H1 (cell line): ENCODE results near the gene ACOT9. TPM values are rescaled to one million over a fixed set of nuclear protein-coding genes. Genes with fewer than 3 reads are reported as not detected.
"Not testable (repeated sequence)": the region's sequence is repeated elsewhere in the genome, so short reads cannot be mapped to it uniquely, and the experiment has no call there.

Experiments used
- CTCF ChIA-PET: fragments of 300-600 bp; sonication (Branson Sonifier 250); formaldehyde crosslinking; loops from one replicate; lab custom pipeline; 2021; ENCODE audit not compliant: partially characterized antibody; lab: Charles Lee
- POLR2A ChIA-PET: fragments of 300-600 bp; sonication (Branson Sonifier 250); formaldehyde crosslinking; loops from one replicate; lab custom pipeline; 2021; ENCODE audit warnings: inconsistent platforms; ENCODE audit not compliant: partially characterized antibody; lab: Charles Lee
- DNase-seq, 2 experiments: peaks; one replicate each; pipeline versions ENCODE4 v3.0.0 to v3.0.0-alpha.2; 2010 to 2022; ENCODE audit warnings: low spot score in 2 of 2, low read depth in 1 of 2, mixed read lengths in 1 of 2
- FAIRE-seq: peaks from 2 replicates; lab custom pipeline; 2011; peaks lifted over from hg19 to GRCh38; lab: Jason Lieb, UNC
- H2AFZ ChIP-seq: 2 replicates; pipeline ENCODE4 v1.8.1; 2012; ENCODE audit warnings: low read length, inconsistent platforms
- H2AK5ac ChIP-seq: 2 replicates; pipeline ENCODE4 v1.6.1; 2013; ENCODE audit warnings: low read depth, low read length
- H2BK120ac ChIP-seq: replicated peaks from 2 replicates; pipeline ENCODE3; 2013; ENCODE audit warnings: low read depth, low read length, inconsistent platforms
- H2BK12ac ChIP-seq: 2 replicates; pipeline ENCODE4 v1.6.1; 2013; ENCODE audit warnings: low read depth, low read length
- H2BK15ac ChIP-seq: 2 replicates; pipeline ENCODE4 v1.6.1; 2013; ENCODE audit warnings: low read length
- H2BK20ac ChIP-seq: 2 replicates; pipeline ENCODE4 v1.6.1; 2013; ENCODE audit warnings: low read length
- H2BK5ac ChIP-seq: 2 replicates; pipeline ENCODE4 v1.6.1; 2013; ENCODE audit warnings: low read depth, low read length
- H3K14ac ChIP-seq: 2 replicates; pipeline ENCODE4 v1.6.1; 2013; ENCODE audit warnings: inconsistent platforms; ENCODE audit not compliant: insufficient read length
- H3K18ac ChIP-seq: 2 replicates; pipeline ENCODE4 v1.6.1; 2013; ENCODE audit warnings: low read length; ENCODE audit errors: extremely low read depth
- H3K23ac ChIP-seq: 2 replicates; pipeline ENCODE4 v1.6.1; 2013; ENCODE audit warnings: inconsistent platforms; ENCODE audit not compliant: insufficient read length
- H3K23me2 ChIP-seq: 2 replicates; pipeline ENCODE4 v1.6.1; 2013; ENCODE audit warnings: low read depth, low read length
- H3K27ac ChIP-seq: 2 replicates; pipeline ENCODE4 v1.6.1; 2011; ENCODE audit warnings: low read depth, low read length, inconsistent platforms
- H3K27me3 ChIP-seq, 4 experiments: replicated peaks in 1 of 4; 1 replicate in 1 of 4; 2 replicates in 3 of 4; pipeline versions ENCODE4 v1.6.1 to v1.8.1; 2011 to 2013; ENCODE audit warnings: low read length in 3 of 4, mild to moderate bottlenecking in 3 of 4, inconsistent platforms in 2 of 4, mixed read lengths in 2 of 4, moderate library complexity in 1 of 4; ENCODE audit not compliant: control insufficient read depth in 3 of 4, insufficient read depth in 3 of 4; ENCODE audit errors: extremely low read depth in 1 of 4
- H3K36me3 ChIP-seq, 4 experiments: 2 replicates each; pipeline versions ENCODE4 v1.6.1 to v1.8.1; 2011 to 2013; ENCODE audit warnings: mild to moderate bottlenecking in 4 of 4, low read length in 3 of 4, moderate library complexity in 2 of 4, control low read depth in 1 of 4, inconsistent platforms in 1 of 4; ENCODE audit not compliant: insufficient read depth in 4 of 4, control insufficient read depth in 2 of 4
- H3K4ac ChIP-seq: replicated peaks from 2 replicates; pipeline ENCODE3; 2013; ENCODE audit warnings: low read length, low read depth, mixed read lengths, inconsistent platforms; ENCODE audit not compliant: insufficient read length
- H3K4me1 ChIP-seq, 4 experiments: replicated peaks in 1 of 4; 1 replicate in 1 of 4; 2 replicates in 3 of 4; pipeline versions ENCODE4 v1.6.1 to v1.8.1; 2011 to 2013; ENCODE audit warnings: low read length in 3 of 4, inconsistent platforms in 2 of 4, mixed read lengths in 1 of 4; ENCODE audit not compliant: insufficient read depth in 4 of 4, control insufficient read depth in 3 of 4
- H3K4me2 ChIP-seq, 2 experiments: 2 replicates each; pipeline versions ENCODE4 v1.6.1 to v1.8.1; 2011 to 2013; ENCODE audit warnings: low read depth in 2 of 2, low read length in 2 of 2, control low read depth in 1 of 2, inconsistent platforms in 1 of 2, mild to moderate bottlenecking in 1 of 2; ENCODE audit not compliant: insufficient read depth in 1 of 2
- H3K4me3 ChIP-seq, 4 experiments: fragments of 200-600, 300-600 bp in 1 of 4; sonication (generic), shearing (Covaris generic), sonication (Bioruptor Twin) in 1 of 4; 2 replicates each; pipeline versions ENCODE4 v1.5.1 to v1.8.1; 2011 to 2016; ENCODE audit warnings: low read length in 4 of 4, low read depth in 3 of 4, control low read depth in 2 of 4, inconsistent platforms in 2 of 4, mild to moderate bottlenecking in 2 of 4, mixed read lengths in 1 of 4, moderate library complexity in 1 of 4; ENCODE audit not compliant: insufficient read depth in 2 of 4; ENCODE audit errors: extremely low read depth in 1 of 4
- H3K56ac ChIP-seq: replicated peaks from 2 replicates; pipeline ENCODE3; 2013; ENCODE audit warnings: low read depth, mild to moderate bottlenecking, mixed read lengths, low read length, inconsistent platforms; ENCODE audit not compliant: insufficient read length
- H3K79me1 ChIP-seq: 2 replicates; pipeline ENCODE4 v1.6.1; 2013; ENCODE audit warnings: low read depth, low read length, control low read depth
- H3K79me2 ChIP-seq, 2 experiments: 2 replicates each; pipeline versions ENCODE4 v1.6.1 to v1.8.1; 2012 to 2013; ENCODE audit warnings: low read length in 2 of 2, mild to moderate bottlenecking in 2 of 2, inconsistent platforms in 1 of 2; ENCODE audit not compliant: insufficient read depth in 2 of 2, control insufficient read depth in 1 of 2
- H3K9ac ChIP-seq, 4 experiments: replicated peaks in 1 of 4; 1 replicate in 1 of 4; 2 replicates in 3 of 4; pipeline versions ENCODE4 v1.6.1 to v1.8.1; 2011 to 2013; ENCODE audit warnings: low read depth in 3 of 4, low read length in 3 of 4, control low read depth in 2 of 4, mild to moderate bottlenecking in 2 of 4, moderate library complexity in 2 of 4, inconsistent platforms in 1 of 4; ENCODE audit errors: extremely low read depth in 1 of 4
- H3K9me3 ChIP-seq, 2 experiments: 2 replicates each; pipeline versions ENCODE4 v1.6.1 to v1.8.1; 2012 to 2013; ENCODE audit warnings: mild to moderate bottlenecking in 2 of 2, moderate library complexity in 2 of 2, control low read depth in 1 of 2, inconsistent platforms in 1 of 2, low read depth in 1 of 2, low read length in 1 of 2, mixed read lengths in 1 of 2; ENCODE audit not compliant: insufficient read depth in 2 of 2
- H4K20me1 ChIP-seq, 2 experiments: replicated peaks in 1 of 2; 2 replicates each; pipeline versions ENCODE3 to v1.8.1; 2011 to 2013; ENCODE audit warnings: inconsistent platforms in 2 of 2, low read length in 2 of 2, mild to moderate bottlenecking in 1 of 2; ENCODE audit not compliant: insufficient read depth in 2 of 2, control insufficient read depth in 1 of 2
- H4K5ac ChIP-seq: 2 replicates; pipeline ENCODE4 v1.6.1; 2013; ENCODE audit warnings: low read length, low read depth, mixed read lengths, inconsistent platforms; ENCODE audit not compliant: insufficient read length
- H4K8ac ChIP-seq: 2 replicates; pipeline ENCODE4 v1.8.0; 2013; ENCODE audit warnings: mild to moderate bottlenecking, moderate library complexity, low read length, inconsistent platforms; ENCODE audit not compliant: insufficient read depth; ENCODE audit errors: extremely low read depth
- H4K91ac ChIP-seq: replicated peaks from 2 replicates; pipeline ENCODE3; 2013; ENCODE audit warnings: low read length, mixed read lengths, inconsistent platforms; ENCODE audit not compliant: insufficient read length
- ASH2L ChIP-seq: fragments of 200-600, 300-600 bp; sonication (generic); IDR thresholded peaks from one replicate; pipeline ENCODE4 v1.7.1; 2017; ENCODE audit warnings: low read length
- WGBS, 2 experiments: shearing (Covaris generic) in 1 of 2; methylation state at CpG; one replicate each; pipeline versions ENCODE4 v1.1.6 to v1.1.7; 2013 to 2015; ENCODE audit warnings: low lambda C conversion rate in 2 of 2, mixed read lengths in 2 of 2, inconsistent platforms in 1 of 2, low coverage in 1 of 2, missing lambda C conversion rate in 1 of 2; ENCODE audit not compliant: insufficient replicate concordance in 2 of 2, insufficient coverage in 1 of 2, insufficient read length in 1 of 2; ENCODE audit errors: extremely low coverage in 1 of 2, missing lambda C conversion rate in 1 of 2; 5-methylcytosine and 5-hydroxymethylcytosine counted together
- polyA plus RNA-seq, 7 experiments: library from polyadenylated mRNA; depleted of rRNA in 3 of 7; stranded (reverse) in 5 of 7; unstranded in 2 of 7; fragments of >200 nt in 5 of 7; fragments of 200-250 nt in 2 of 7; gene quantifications; 1 replicate in 5 of 7; 2 replicates in 1 of 7; 4 replicates in 1 of 7; pipeline versions ENCODE4 v1.2.1 to v1.2.3, GENCODE V29; 2011 to 2013; ENCODE audit warnings: missing spikeins in 2 of 7, mixed read lengths in 2 of 7
- total RNA-seq: library from RNA; stranded (reverse); fragmentation: NEBNext Ultra II Directional; extraction: Animal tissue kit (Norgen Biotek cat#: 25700); gene quantifications from 2 replicates; pipeline ENCODE4 v1.2.1, GENCODE V29; 2021

The ACOT9 gene
- total and polyA plus RNA-seq, 2 of the 8 experiments (the other 6 are each of a cell fraction or from before 2014, with no cell fraction given): 20.7 to 39.5 TPM

DNA sequence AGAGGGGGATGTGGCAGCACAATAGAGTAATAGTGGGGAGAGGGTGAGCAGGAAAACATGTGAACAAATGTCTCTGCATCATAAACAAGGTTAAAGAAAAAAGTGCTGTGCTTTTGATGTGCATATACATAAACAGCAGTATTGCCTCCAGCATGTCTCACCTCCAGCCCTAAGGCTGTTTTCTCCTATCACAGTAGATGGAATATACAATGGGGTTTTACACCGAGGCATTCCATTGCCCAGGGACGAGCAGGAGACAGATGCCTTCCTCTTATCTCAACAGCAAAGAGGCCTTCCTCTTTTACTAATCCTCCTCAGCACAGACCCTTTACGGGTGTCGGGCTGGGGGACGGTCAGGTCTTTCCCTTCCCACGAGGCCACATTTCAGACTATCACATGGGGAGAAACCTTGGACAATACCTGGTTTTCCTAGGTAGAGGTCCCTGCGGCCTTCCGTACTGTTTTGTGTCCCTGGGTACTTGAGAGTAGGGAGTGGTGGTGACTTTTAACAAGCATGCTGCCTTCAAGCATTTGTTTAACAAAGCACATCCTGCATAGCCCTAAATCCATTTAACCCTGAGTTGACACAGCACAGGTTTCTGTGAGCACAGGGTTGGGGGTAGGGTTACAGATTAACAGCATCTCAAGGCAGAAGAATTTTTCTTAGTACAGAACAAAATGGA, 82.9 kb downstream of the ACOT9 start:
- TF ChIP-seq ASH2L: peak; percentile 22
- TF ChIP-seq, all 59 proteins: peak for 1; not testable (repeated sequence) for 58
- H3K9me3 ChIP-seq, H3K56ac ChIP-seq, H4K8ac ChIP-seq, H3K9ac ChIP-seq, H2BK12ac ChIP-seq, H3K23ac ChIP-seq, FAIRE-seq, H4K5ac ChIP-seq, H4K91ac ChIP-seq, H3K14ac ChIP-seq, H2BK5ac ChIP-seq, POLR2A ChIA-PET, H2AFZ ChIP-seq, H2BK15ac ChIP-seq, H2AK5ac ChIP-seq, CTCF ChIA-PET, H3K23me2 ChIP-seq, H3K27me3 ChIP-seq, H2BK20ac ChIP-seq, H3K79me2 ChIP-seq, DNase-seq, H2BK120ac ChIP-seq, H3K4ac ChIP-seq, H3K36me3 ChIP-seq, H4K20me1 ChIP-seq, H3K79me1 ChIP-seq, H3K4me1 ChIP-seq: not testable (repeated sequence)
- Histone ChIP-seq H3K27ac (peak overlapping the region; percentile 25; the same call in 1 of the 2 replicates), H3K18ac (peak overlapping the region; percentile 27; the same call in 1 of the 2 replicates), H3K4me3 (0 out of 8 replicates have a peak overlapping the region, but pooled peaks of 1 of the 4 experiments have one; percentile 6), H3K4me2 (peak overlapping the region; percentile 33 to 45)
- WGBS, 2 experiments: 27% methylated on average over 3 of the region's 8 CpGs; no CpG with 5 or more reads in 1 of the 2 experiments
